ENCODE data around the gene NANP. TPM values are rescaled to one million over a fixed set of nuclear protein-coding genes. Genes with fewer than 3 reads are reported as not detected.

NANP gene
- total RNA-seq, 1 experiment from 2014 or later: 7.3 TPM

GRCh38 chr20:25567286-25567685, 56.5 kb downstream of the NANP start:
- Histone ChIP-seq H3K27me3 (ENCODE audit: insufficient read depth, low read length) (no peaks in the 10 kb centered on the region), H3K9ac (ENCODE audit: low read length) (no peak overlapping the region), H3K4me1 (ENCODE audit: control insufficient read depth in 1 of 2, insufficient read depth in 2 of 2, low read length in 2 of 2) (no peaks in the 10 kb centered on the region), H4K20me1 (ENCODE audit: insufficient read depth) (no peaks in the 10 kb centered on the region), H2AFZ (ENCODE audit: low read depth, low read length, poor library complexity, severe bottlenecking) (no peak overlapping the region), H3K4me3 (replicated peaks in 1 of 2; ENCODE audit: low read depth in 1 of 2, low read length in 2 of 2) (no peak overlapping the region), H3K79me2 (ENCODE audit: insufficient read depth, low read length) (0 out of 2 replicates have a peak, but pooled peaks cover 4% of the 10 kb centered on the region), H3K4me2 (ENCODE audit: low read length) (no peak overlapping the region), H3K36me3 (ENCODE audit: control insufficient read depth in 1 of 2, insufficient read depth in 2 of 2, low read length in 2 of 2) (no peaks in the 10 kb centered on the region), H3K9me3 (ENCODE audit: control insufficient read depth in 1 of 2, insufficient read depth in 1 of 2, low read depth in 1 of 2, low read length in 2 of 2) (no peaks in the 10 kb centered on the region), H3K9me2 (ENCODE audit: insufficient read depth) (no peaks in the 10 kb centered on the region), H3K27ac (ENCODE audit: low read depth, low read length) (no peak overlapping the region)
- POLR2A ChIA-PET: no interaction called here
- CTCF ChIA-PET: no interaction called here
- no TSS peak for BruUV-seq (replicated peaks)
- DNase-seq (ENCODE audit: low read depth, low spot score) (no peak), ATAC-seq (no peak)
- RAD21 ChIA-PET (ENCODE audit: low non-redundant PET in 1 of 2, low total read pairs in 2 of 2, uncharacterized antibody in 2 of 2, unreplicated experiment in 2 of 2): no interaction called here
- TF ChIP-seq RAD21 (IDR thresholded peaks at IDR 0.05; ENCODE audit: low read depth) (no peak), ZNF274 (IDR thresholded peaks at IDR 0.05; ENCODE audit: low read depth, low read length) (no peak), CEBPB (IDR thresholded peaks at IDR 0.05; ENCODE audit: low read depth) (no peak), ZFX (IDR thresholded peaks at IDR 0.05) (no peak), JUND (IDR thresholded peaks at IDR 0.05) (no peak), ZBTB33 (IDR thresholded peaks at IDR 0.05; ENCODE audit: extremely low read depth, insufficient replicate concordance, low read length) (no peak), EZH2phosphoT487 (IDR thresholded peaks at IDR 0.05; ENCODE audit: borderline replicate concordance) (no peak), SIN3A (IDR thresholded peaks at IDR 0.05; ENCODE audit: low read depth) (no peak), SRF (IDR thresholded peaks at IDR 0.05; ENCODE audit: low read depth) (no peak), FOSL1 (IDR thresholded peaks at IDR 0.05; ENCODE audit: low read depth) (no peak), POLR2AphosphoS5 (IDR thresholded peaks at IDR 0.05; ENCODE audit: low read depth, low read length) (no peak), MAX (IDR thresholded peaks at IDR 0.05) (no peak), ELF1 (IDR thresholded peaks at IDR 0.05; ENCODE audit: borderline replicate concordance, low read depth) (no peak), CBX3 (IDR thresholded peaks at IDR 0.05; ENCODE audit: low read depth) (no peak), YY1 (IDR thresholded peaks at IDR 0.05; ENCODE audit: extremely low read depth, insufficient replicate concordance, low read depth, low read length) (no peak), EZH2 (IDR thresholded peaks at IDR 0.05) (no peak), TCF7L2 (IDR thresholded peaks at IDR 0.05; ENCODE audit: borderline replicate concordance, extremely low read depth, insufficient read depth, insufficient read length) (no peak), EGR1 (IDR thresholded peaks at IDR 0.05; ENCODE audit: low read depth) (no peak)
- TF ChIP-seq, protein P1, sequence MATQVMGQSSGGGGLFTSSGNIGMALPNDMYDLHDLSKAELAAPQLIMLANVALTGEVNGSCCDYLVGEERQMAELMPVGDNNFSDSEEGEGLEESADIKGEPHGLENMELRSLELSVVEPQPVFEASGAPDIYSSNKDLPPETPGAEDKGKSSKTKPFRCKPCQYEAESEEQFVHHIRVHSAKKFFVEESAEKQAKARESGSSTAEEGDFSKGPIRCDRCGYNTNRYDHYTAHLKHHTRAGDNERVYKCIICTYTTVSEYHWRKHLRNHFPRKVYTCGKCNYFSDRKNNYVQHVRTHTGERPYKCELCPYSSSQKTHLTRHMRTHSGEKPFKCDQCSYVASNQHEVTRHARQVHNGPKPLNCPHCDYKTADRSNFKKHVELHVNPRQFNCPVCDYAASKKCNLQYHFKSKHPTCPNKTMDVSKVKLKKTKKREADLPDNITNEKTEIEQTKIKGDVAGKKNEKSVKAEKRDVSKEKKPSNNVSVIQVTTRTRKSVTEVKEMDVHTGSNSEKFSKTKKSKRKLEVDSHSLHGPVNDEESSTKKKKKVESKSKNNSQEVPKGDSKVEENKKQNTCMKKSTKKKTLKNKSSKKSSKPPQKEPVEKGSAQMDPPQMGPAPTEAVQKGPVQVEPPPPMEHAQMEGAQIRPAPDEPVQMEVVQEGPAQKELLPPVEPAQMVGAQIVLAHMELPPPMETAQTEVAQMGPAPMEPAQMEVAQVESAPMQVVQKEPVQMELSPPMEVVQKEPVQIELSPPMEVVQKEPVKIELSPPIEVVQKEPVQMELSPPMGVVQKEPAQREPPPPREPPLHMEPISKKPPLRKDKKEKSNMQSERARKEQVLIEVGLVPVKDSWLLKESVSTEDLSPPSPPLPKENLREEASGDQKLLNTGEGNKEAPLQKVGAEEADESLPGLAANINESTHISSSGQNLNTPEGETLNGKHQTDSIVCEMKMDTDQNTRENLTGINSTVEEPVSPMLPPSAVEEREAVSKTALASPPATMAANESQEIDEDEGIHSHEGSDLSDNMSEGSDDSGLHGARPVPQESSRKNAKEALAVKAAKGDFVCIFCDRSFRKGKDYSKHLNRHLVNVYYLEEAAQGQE (IDR thresholded peaks at IDR 0.05; ENCODE audit: low read depth): no peak
- TF ChIP-seq, protein P2, sequence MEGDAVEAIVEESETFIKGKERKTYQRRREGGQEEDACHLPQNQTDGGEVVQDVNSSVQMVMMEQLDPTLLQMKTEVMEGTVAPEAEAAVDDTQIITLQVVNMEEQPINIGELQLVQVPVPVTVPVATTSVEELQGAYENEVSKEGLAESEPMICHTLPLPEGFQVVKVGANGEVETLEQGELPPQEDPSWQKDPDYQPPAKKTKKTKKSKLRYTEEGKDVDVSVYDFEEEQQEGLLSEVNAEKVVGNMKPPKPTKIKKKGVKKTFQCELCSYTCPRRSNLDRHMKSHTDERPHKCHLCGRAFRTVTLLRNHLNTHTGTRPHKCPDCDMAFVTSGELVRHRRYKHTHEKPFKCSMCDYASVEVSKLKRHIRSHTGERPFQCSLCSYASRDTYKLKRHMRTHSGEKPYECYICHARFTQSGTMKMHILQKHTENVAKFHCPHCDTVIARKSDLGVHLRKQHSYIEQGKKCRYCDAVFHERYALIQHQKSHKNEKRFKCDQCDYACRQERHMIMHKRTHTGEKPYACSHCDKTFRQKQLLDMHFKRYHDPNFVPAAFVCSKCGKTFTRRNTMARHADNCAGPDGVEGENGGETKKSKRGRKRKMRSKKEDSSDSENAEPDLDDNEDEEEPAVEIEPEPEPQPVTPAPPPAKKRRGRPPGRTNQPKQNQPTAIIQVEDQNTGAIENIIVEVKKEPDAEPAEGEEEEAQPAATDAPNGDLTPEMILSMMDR (IDR thresholded peaks at IDR 0.05 in 2 of 3, conservative IDR thresholded peaks at IDR 0.05 in 1 of 3; ENCODE audit: borderline replicate concordance in 1 of 3, insufficient read depth in 1 of 3, low read depth in 2 of 3, low read length in 2 of 3): no peak
- intact Hi-C loops (cut with micrococcal nuclease): no loop called here
